ENCODE data around the gene MYEF2.
A peak's percentile ranks its signal among the peaks of the same experiment; 100 is the strongest.

Gene MYEF2

DNA sequence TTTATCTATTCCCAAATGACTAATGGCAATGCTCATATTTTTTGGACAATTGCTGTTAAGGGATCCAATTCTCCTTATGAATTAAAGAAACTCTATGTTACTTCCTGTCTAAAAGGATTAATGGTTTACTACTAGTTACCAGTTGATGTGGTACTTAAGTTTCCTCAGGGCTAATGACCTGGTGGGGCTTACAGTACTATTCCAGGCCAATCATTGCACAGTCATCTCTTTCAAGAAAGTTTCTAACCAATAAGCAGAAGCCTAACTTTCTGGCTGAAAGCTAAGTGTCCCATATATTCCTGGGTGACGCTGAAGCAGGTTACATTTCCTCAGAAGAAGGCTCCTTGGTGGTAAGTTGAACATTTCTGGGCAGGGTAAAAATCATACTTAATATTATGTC is 27.9 kb upstream of the MYEF2 start, which contains the start of gene SLC12A1:
SLC12A1 (plus strand) TSS at position 322 of the 400 bp plus-strand sequence. CDS start 1,418 bp downstream, outside the sequence.
- Histone ChIP-seq H3K4me3 (ENCODE audit: low read length) (no peak within 1 kb of the TSS), H3K4me1 (ENCODE audit: control insufficient read depth, low read depth, low read length) (no peaks in the 10 kb centered on the region), H4K5ac (ENCODE audit: low read length) (no peak within 1 kb of the TSS), H3K9ac (ENCODE audit: low read length) (no peak within 1 kb of the TSS), H2BK15ac (replicated peaks; ENCODE audit: low read depth) (no peak within 1 kb of the TSS), H3K4me2 (ENCODE audit: low read length) (no peak within 1 kb of the TSS), H4K8ac (ENCODE audit: low read depth, low read length) (no peak within 1 kb of the TSS), H3K79me2 (ENCODE audit: control insufficient read depth, insufficient read depth, low read length) (no peaks in the 10 kb centered on the region), H3K27ac (ENCODE audit: low read depth, low read length) (no peak within 1 kb of the TSS), H3K4ac (ENCODE audit: low read depth, low read length) (no peak within 1 kb of the TSS), H2BK120ac (ENCODE audit: low read depth, low read length) (no peak within 1 kb of the TSS), H3K56ac (ENCODE audit: low read length) (no peak within 1 kb of the TSS), H3K27me3 (ENCODE audit: insufficient read depth, low read length, poor library complexity) (no peaks in the 10 kb centered on the region), H3K36me3 (ENCODE audit: control insufficient read depth, insufficient read depth, low read length) (no peaks in the 10 kb centered on the region), H3K18ac (ENCODE audit: low read length) (no peak within 1 kb of the TSS), H2AK5ac (ENCODE audit: low read length) (no peak within 1 kb of the TSS), H3K79me1 (ENCODE audit: low read length) (no peaks in the 10 kb centered on the region), H3K23ac (ENCODE audit: low read length) (no peak within 1 kb of the TSS), H2BK5ac (ENCODE audit: low read length) (no peak within 1 kb of the TSS)
- WGBS (ENCODE audit: extremely low coverage, insufficient coverage, low lambda C conversion rate): no CpG with 5 or more reads among the region's 1 CpG
- no peak for DNase-seq

DNA sequence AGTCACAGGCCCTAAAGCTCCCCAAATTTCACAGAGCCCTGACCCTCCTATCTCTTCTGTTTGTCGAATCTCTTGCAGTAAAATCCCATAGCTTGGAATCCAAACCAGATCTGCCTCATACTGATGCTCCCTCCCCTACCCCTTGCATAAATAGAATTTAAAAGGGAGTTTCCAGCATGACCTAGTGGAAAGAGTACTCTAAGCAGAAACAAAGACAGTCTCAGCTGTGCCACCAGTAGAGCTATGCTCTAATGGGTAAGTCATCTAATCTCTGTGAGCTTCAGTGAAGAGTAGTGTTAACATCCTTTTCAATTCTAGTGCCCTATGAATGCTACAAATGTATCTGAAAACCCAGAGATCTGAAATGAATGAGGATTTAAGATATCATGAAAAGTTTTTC is 24.0 kb upstream of the MYEF2 start:
- DNase-seq: peak; percentile 2
- no peak overlapping the region for H2BK120ac ChIP-seq (ENCODE audit: low read depth, low read length)
- no peak overlapping the region for H3K9ac ChIP-seq (ENCODE audit: low read length)
- no peak overlapping the region for H3K18ac ChIP-seq (ENCODE audit: low read length)
- H3K27me3 ChIP-seq (ENCODE audit: insufficient read depth, low read length, poor library complexity): no peaks in the 10 kb centered on the region
- H2BK15ac ChIP-seq (replicated peaks; ENCODE audit: low read depth): no peak overlapping the region
- no peak overlapping the region for H3K56ac ChIP-seq (ENCODE audit: low read length)
- WGBS (ENCODE audit: extremely low coverage, insufficient coverage, low lambda C conversion rate): no CpG with 5 or more reads among the region's 1 CpG
- H3K23ac ChIP-seq (ENCODE audit: low read length): no peak overlapping the region
- H4K5ac ChIP-seq (ENCODE audit: low read length): no peak overlapping the region
- H4K8ac ChIP-seq (ENCODE audit: low read depth, low read length): no peak overlapping the region
- no peak overlapping the region for H3K4me2 ChIP-seq (ENCODE audit: low read length)
- no peak overlapping the region for H3K4ac ChIP-seq (ENCODE audit: low read depth, low read length)
- no peak overlapping the region for H3K27ac ChIP-seq (ENCODE audit: low read depth, low read length)
- H3K4me3 ChIP-seq (ENCODE audit: low read length): no peak overlapping the region
- no peaks in the 10 kb centered on the region for H3K4me1 ChIP-seq (ENCODE audit: control insufficient read depth, low read depth, low read length)
- no peaks in the 10 kb centered on the region for H3K79me2 ChIP-seq (ENCODE audit: control insufficient read depth, insufficient read depth, low read length)
- H2BK5ac ChIP-seq (ENCODE audit: low read length): no peak overlapping the region
- H3K79me1 ChIP-seq (ENCODE audit: low read length): no peaks in the 10 kb centered on the region
- H3K36me3 ChIP-seq (ENCODE audit: control insufficient read depth, insufficient read depth, low read length): no peaks in the 10 kb centered on the region
- no peak overlapping the region for H2AK5ac ChIP-seq (ENCODE audit: low read length)

DNA sequence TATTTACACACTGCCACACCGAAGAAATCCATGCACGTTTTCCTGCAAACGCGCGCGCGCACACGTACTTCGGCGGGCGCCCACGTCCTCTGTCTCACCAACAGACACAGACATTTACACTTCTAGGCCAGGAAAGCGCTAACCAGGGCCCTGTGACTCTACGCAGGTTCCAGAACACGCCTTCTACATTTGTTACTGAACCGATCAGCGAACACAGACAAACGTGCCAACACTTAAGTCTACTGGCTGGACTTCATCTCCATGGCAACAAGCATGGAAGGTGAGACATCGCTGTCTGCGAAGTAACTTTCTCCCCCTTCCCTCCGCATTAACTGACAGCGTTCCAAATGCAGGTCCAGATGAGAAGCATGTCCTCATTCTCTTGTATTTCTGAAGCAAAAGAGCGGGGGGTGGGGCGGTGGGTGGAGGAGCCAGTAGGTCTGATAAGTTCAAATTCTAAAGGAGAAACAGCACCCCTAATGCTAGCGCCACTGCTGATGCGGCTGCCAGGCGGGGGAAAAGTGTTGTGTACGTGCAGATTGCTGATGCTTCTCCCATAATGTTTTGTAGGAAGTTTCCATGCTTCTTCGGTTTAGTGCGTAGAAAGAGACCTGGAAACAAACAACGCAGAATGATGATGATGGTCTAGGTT is 13.6 kb upstream of the MYEF2 start, which contains the start of gene CTXN2:
CTXN2 (plus strand) TSS at position 92 of the 652 bp plus-strand sequence. CDS start 9,636 bp downstream, outside the sequence.
- no peak within 1 kb of the TSS for H3K4ac ChIP-seq (ENCODE audit: low read depth, low read length)
- H3K79me2 ChIP-seq (ENCODE audit: control insufficient read depth, insufficient read depth, low read length): no peaks in the 10 kb centered on the region
- H3K27ac ChIP-seq (ENCODE audit: low read depth, low read length): no peak within 1 kb of the TSS
- no peaks in the 10 kb centered on the region for H3K4me1 ChIP-seq (ENCODE audit: control insufficient read depth, low read depth, low read length)
- no peak within 1 kb of the TSS for H3K4me3 ChIP-seq (ENCODE audit: low read length)
- no peak within 1 kb of the TSS for H4K8ac ChIP-seq (ENCODE audit: low read depth, low read length)
- H2BK15ac ChIP-seq (replicated peaks; ENCODE audit: low read depth): no peak within 1 kb of the TSS
- H2BK5ac ChIP-seq (ENCODE audit: low read length): no peak within 1 kb of the TSS
- peak; percentile 63 for DNase-seq
- no peaks in the 10 kb centered on the region for H3K27me3 ChIP-seq (ENCODE audit: insufficient read depth, low read length, poor library complexity)
- no peak within 1 kb of the TSS for H3K23ac ChIP-seq (ENCODE audit: low read length)
- H3K9ac ChIP-seq (ENCODE audit: low read length): no peak within 1 kb of the TSS
- WGBS (ENCODE audit: extremely low coverage, insufficient coverage, low lambda C conversion rate): no CpG with 5 or more reads among the region's 31 CpGs
- no peaks in the 10 kb centered on the region for H3K79me1 ChIP-seq (ENCODE audit: low read length)
- H3K4me2 ChIP-seq (ENCODE audit: low read length): peak within 1 kb of the TSS; percentile 58
- no peak within 1 kb of the TSS for H4K5ac ChIP-seq (ENCODE audit: low read length)
- H3K36me3 ChIP-seq (ENCODE audit: control insufficient read depth, insufficient read depth, low read length): no peaks in the 10 kb centered on the region
- no peak within 1 kb of the TSS for H2AK5ac ChIP-seq (ENCODE audit: low read length)
- H3K18ac ChIP-seq (ENCODE audit: low read length): no peak within 1 kb of the TSS
- no peak within 1 kb of the TSS for H2BK120ac ChIP-seq (ENCODE audit: low read depth, low read length)
- H3K56ac ChIP-seq (ENCODE audit: low read length): no peak within 1 kb of the TSS

- H3K79me2 ChIP-seq (ENCODE audit: control insufficient read depth, insufficient read depth, low read length): no peaks in the 10 kb centered on the region
- no peak overlapping the region for H3K56ac ChIP-seq (ENCODE audit: low read length)
- peak overlapping the region; percentile 58 for H3K4me2 ChIP-seq (ENCODE audit: low read length)
- no peak overlapping the region for H3K27ac ChIP-seq (ENCODE audit: low read depth, low read length)
- DNase-seq: peak; percentile 92
- H2AK5ac ChIP-seq (ENCODE audit: low read length): no peak overlapping the region
- H3K4me3 ChIP-seq (ENCODE audit: low read length): no peak overlapping the region
- H2BK120ac ChIP-seq (ENCODE audit: low read depth, low read length): no peak overlapping the region
- no peak overlapping the region for H3K9ac ChIP-seq (ENCODE audit: low read length)
- H3K36me3 ChIP-seq (ENCODE audit: control insufficient read depth, insufficient read depth, low read length): no peaks in the 10 kb centered on the region
- H3K4me1 ChIP-seq (ENCODE audit: control insufficient read depth, low read depth, low read length): no peaks in the 10 kb centered on the region
- no peak overlapping the region for H3K23ac ChIP-seq (ENCODE audit: low read length)
- H4K8ac ChIP-seq (ENCODE audit: low read depth, low read length): no peak overlapping the region
- no peak overlapping the region for H3K18ac ChIP-seq (ENCODE audit: low read length)
- no peaks in the 10 kb centered on the region for H3K79me1 ChIP-seq (ENCODE audit: low read length)
- H2BK15ac ChIP-seq (replicated peaks; ENCODE audit: low read depth): no peak overlapping the region
- H2BK5ac ChIP-seq (ENCODE audit: low read length): no peak overlapping the region
- H3K4ac ChIP-seq (ENCODE audit: low read depth, low read length): no peak overlapping the region
- no peaks in the 10 kb centered on the region for H3K27me3 ChIP-seq (ENCODE audit: insufficient read depth, low read length, poor library complexity)
- H4K5ac ChIP-seq (ENCODE audit: low read length): no peak overlapping the region
- WGBS (ENCODE audit: extremely low coverage, insufficient coverage, low lambda C conversion rate): no CpG with 5 or more reads among the region's 15 CpGs
These were observed 13.0 kb upstream of the MYEF2 start for GRCh38 chr15:48190932-48191573.

DNA sequence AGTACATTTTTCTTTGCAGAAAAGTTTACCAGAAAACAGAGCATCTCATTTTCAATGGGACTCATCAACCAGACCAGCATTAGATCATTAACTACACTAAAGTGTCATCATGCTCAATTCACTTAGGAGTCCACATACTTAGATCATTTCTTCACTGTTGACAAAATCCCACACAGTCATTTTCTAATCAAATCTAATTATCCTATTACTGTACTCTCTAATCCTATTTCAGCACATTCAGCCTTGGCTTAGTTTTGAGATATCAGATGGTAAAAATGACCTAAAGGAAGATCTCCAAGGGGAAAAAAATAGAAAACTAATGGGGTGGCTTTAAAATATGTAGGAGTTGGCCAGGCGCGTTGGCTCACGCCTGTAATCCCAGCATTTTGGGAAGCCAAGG is 8.2 kb upstream of the MYEF2 start:
- DNase-seq: no peak
- Histone ChIP-seq H3K4me3 (ENCODE audit: low read length) (no peak overlapping the region), H3K18ac (ENCODE audit: low read length) (no peak overlapping the region), H2BK15ac (replicated peaks; ENCODE audit: low read depth) (no peak overlapping the region), H3K4ac (ENCODE audit: low read depth, low read length) (no peak overlapping the region), H3K4me1 (ENCODE audit: control insufficient read depth, low read depth, low read length) (no peaks in the 10 kb centered on the region), H3K4me2 (ENCODE audit: low read length) (no peak overlapping the region), H2AK5ac (ENCODE audit: low read length) (no peak overlapping the region), H3K79me2 (ENCODE audit: control insufficient read depth, insufficient read depth, low read length) (no peaks in the 10 kb centered on the region), H3K27me3 (ENCODE audit: insufficient read depth, low read length, poor library complexity) (no peaks in the 10 kb centered on the region), H3K23ac (ENCODE audit: low read length) (no peak overlapping the region), H3K27ac (ENCODE audit: low read depth, low read length) (no peak overlapping the region), H2BK5ac (ENCODE audit: low read length) (no peak overlapping the region), H4K5ac (ENCODE audit: low read length) (no peak overlapping the region), H3K9ac (ENCODE audit: low read length) (no peak overlapping the region), H2BK120ac (ENCODE audit: low read depth, low read length) (no peak overlapping the region), H3K36me3 (ENCODE audit: control insufficient read depth, insufficient read depth, low read length) (no peaks in the 10 kb centered on the region), H4K8ac (ENCODE audit: low read depth, low read length) (no peak overlapping the region), H3K79me1 (ENCODE audit: low read length) (no peaks in the 10 kb centered on the region), H3K56ac (ENCODE audit: low read length) (no peak overlapping the region)
- no CpG with 5 or more reads among the region's 3 CpGs for WGBS (ENCODE audit: extremely low coverage, insufficient coverage, low lambda C conversion rate)
